Ammon's horn (tissue), 1 donor: ENCODE data around the gene PKP2.
A peak's percentile ranks its signal among the peaks of the same experiment; 100 is the strongest.

Source experiments
- DNase-seq: peaks from one replicate; pipeline ENCODE4 v3.0.0-alpha.2; 2016; ENCODE audit warnings: low spot score

PKP2 gene

DNA sequence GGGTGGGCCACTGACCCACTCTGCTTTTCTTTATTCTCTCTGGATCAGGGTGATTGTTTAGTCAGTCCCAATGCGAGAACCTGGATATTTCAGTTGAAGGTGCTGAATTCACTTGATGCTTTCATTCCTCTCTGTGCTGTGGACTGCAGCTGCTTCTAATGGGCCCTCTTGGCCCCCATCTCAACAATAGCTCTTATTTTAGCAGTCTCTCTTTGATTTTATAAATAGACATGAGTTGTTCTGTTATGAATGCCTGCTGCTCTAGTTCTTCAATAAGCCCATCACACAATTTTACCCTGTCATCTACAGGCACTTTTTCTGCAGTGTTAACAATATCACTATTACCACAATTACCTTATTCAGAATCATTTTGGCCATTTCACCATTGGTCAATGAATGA is 86.7 kb downstream of the PKP2 start:
- peak; percentile 9 for DNase-seq

DNA sequence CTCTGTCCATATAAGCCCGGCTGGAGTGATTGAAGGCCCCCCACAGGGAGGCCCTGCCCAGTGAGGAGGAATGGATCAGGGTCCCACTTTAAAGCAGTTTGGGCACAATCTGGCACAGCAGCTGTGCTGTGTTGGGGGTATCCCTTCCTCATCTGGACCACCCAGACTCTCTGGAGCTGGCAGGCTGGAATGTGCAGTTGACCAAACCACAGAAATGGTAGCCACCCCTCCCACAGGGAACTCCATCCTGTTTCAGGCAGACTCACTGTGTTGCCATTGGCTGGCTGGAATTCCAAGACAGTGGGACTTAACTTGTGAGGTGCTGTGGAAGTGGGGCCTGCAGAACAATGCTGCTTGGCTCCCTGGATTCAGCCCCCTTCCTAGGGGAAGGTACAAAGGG is 87.4 kb downstream of the PKP2 start:
- DNase-seq: no peak

DNA sequence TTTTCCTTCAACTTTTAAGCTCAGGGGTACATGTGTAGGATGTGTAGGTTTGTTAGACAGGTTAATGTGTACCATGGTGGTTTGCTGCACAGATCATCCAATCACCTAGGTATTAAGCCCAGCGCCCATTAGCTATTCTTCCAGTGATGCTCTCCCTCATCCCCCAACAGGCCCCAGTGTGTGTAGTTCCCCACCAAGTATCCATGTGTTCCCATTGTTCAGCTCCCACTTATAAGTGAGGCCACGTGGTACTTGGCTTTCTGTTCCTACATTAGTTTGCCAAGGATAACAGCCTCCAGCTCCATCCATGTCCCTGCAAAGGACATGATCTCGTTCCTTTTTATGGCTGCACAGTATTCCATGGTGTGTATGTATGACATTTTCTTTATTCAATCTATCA is 92.3 kb downstream of the PKP2 start:
- DNase-seq: no peak

DNA sequence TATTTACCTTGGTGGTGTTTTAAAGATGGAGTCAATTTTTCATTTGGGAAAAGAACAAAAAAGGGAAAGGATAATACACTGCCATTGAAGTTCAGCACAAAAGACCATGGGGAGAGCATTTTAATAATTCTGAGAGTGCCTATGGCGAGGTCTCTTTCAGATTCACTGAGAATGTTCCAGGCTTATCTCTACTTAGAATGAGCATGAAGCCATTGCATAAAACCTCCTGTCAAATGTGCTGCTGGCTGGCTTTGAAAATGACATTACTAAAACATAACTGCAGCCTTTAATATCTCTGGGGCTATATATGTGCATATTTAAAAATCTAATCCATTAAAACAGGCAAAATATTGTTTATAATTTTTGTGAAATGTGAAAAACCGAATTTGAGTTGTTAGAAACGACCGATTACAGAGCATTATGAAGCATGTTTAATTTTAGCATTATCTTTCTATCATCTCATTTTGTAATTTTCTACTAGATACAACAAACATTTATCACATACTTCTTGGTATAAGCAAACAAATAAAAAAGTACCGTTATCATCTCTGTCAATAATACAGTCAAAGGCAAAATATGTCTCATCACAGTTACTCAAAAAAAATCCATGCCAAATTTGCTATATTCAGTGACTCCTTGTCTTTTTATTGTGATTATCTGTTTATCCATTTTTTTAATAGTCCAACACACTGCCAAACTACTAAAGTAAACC is 95.2 kb downstream of the PKP2 start:
- no peak for DNase-seq

DNA sequence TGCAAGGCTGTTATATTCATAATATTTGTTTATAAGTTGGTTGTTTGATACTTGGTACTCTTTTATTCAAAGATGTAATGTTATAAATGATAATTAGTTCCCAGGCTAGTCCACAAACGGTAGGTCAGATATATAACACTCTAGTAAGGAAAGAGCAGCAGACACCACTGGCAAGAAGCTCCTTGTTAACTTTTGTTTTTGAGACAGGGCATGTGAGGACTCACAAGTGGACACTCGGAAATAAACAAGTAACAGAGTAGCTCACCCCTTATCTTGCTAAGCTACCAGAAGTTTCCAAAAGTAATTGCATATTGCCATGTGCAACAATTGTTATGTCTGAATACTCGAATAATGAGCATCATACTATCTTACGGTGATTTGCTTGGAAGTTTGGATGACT is 102.3 kb downstream of the PKP2 start:
- DNase-seq: no peak

DNA sequence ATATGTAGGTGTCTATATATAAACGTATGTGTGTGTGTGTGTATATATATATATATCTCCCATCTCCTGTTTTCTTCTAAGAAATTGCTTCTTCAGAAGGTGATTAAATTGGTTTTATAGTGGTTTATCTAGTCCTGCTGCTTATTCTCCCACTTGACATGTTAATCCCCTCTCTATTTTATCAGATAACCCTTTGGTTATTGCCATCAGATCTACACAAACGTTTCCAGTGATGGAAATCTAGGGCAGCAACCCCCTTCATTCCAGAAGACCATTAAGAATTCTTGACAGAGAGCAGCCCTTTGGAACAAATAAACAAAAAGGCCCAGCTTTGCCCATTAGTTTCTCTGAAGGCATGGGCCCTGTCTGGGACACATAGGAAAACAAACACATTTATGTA is 106.7 kb downstream of the PKP2 start:
- no peak for DNase-seq

DNA sequence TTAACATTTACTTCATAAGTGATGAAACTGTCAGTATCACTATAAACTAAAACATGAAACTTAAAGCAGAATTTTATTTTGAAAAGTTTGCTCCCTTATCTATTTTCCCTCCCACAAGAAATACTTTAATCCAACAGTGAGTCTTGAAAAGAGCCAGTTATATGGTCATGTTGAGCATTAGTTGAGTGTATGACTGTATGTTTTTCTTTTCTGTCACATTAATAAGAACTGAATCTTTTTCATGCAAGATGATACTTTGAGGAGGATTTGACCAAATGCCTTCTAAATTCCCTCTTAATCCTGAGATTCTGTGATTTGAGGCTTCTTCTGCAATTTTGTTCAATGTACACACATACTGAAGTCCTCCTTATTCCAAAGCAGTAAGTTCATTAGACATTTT is 107.1 kb downstream of the PKP2 start:
- no peak for DNase-seq

DNA sequence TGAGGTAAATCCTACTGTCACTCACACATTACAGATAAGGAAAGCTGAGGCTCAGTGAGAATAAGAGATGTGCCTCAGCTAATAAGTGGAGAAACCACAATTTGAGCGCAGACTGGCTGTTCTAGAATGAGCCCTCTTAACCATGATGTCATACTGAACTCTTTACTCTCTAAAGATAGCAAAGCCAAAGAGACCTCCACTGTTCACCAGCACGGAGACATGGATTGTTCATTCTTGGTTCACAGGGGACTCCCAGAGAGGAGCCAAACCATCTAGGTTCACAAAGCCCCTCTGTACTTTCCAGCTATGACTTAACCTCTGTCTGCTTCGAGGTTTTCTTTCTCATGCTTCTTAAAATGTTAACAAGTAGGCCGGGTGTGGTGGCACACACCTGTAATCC is 108.2 kb downstream of the PKP2 start:
- DNase-seq: no peak

DNA sequence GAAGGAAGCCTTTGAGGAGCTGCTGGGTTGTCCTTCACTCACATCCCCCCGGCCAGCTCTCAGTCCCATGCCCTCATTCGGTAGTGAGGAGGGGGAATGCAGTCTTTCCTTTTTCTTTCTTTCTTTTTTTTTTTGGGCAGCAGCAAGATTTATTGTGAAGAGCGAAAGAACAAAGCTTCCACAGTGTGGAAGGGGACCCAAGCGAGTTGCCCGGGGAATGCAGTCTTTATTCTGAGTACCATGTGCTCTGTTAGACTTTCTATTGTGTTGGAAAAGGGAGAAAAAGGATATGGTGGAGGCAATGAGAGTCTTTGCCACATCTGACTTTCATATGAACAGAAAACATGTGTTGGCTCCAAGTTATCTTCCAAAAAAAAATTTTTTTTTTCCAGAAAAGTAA is 111.0 kb downstream of the PKP2 start:
- DNase-seq: no peak

DNA sequence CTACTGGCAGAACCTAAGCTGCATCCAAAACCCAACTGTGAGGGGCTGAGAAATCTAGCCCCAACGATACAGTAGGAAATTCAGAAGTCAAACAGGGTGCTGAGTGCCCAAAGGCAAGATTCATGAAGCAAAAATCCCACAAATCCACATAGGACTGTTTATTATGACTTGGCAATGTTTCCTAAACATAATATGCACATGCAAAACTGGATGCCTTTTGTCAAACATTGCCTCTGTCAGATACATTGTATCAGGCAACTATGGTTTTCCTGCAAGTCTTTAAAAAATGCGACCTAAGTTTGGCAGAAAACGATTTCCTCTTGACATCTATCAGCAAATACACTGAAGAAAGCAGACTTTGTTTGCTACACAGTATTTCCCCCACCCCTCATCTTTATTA is 113.5 kb downstream of the PKP2 start:
- no peak for DNase-seq

DNA sequence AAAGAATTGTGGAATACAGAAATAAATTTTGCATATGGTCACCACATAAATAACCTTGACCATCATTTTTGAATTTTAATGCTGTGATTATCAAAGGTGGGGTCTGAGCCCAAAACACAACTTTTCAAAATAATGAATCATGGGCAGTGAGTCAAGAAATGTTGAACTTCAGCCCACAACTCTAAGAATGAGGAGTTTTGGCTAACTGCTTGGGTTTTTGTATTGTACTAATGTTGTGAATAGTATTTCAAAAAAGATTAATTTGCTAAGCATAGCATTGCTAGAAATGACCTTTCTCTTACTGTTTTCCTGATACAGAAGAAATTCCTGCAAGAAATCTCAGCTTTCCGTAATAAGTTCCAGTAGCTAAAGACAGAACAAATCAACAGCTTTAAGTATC is 116.5 kb downstream of the PKP2 start:
- no peak for DNase-seq

DNA sequence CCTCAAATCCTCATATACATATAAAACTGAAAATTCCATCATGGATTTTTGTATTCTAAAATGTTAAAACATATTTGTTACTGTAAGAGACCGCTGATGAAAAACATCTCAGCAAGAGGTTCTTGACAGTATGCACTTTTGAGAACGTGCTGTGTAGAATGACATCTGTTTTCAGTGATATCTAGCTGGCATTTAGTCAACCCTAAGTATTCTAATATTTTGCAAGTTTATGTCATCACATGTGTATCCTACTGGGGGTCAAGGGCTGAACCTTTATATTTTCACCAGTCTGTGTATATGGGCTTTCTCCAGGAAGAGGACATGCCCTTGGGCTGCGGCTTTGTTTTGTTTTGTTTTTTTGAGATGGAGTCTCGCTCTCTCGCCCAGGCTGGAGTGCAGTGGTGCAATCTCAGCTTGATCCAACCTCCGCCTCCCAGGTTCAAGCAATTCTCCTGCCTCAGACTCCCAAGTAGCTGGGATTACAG is 118.8 kb downstream of the PKP2 start:
- no peak for DNase-seq

DNA sequence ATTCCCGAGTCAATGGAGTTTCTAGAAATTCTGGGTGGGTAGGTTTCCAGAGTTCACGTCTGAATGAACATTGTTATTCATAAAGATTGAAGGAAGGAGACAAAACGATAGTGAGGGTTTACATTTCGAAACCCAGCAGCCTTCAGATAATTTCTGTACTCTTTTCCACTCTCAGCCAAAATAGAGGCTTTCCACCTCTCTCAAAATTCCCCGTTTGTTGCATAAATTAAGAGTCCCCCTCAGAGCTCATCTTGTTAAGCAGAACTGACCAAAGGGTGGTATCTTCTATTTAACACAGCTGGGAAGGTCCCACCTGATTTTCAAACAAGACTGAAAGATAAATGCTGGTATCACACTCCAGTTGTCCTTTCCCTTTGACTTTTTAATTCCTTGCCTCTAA is 119.4 kb downstream of the PKP2 start:
- DNase-seq: no peak

DNA sequence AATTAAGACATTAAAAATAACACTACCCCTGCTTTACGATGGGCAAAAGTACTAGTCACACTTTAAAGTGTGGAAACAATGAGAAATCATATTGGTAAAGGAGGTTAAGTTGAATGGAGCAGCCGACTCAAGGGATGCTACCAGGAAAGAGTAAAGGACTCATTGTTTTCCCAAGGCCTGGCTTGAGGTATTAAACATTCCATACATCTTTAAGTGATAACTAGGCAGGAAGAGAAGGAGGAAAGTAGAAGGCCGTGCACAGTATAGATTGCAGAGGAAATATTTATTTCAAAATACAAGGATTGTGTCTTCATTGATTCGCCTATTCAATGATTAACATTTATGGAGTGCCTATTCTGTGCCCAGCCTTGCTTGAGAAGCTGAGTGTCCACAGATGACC is 120.3 kb downstream of the PKP2 start:
- no peak for DNase-seq

DNA sequence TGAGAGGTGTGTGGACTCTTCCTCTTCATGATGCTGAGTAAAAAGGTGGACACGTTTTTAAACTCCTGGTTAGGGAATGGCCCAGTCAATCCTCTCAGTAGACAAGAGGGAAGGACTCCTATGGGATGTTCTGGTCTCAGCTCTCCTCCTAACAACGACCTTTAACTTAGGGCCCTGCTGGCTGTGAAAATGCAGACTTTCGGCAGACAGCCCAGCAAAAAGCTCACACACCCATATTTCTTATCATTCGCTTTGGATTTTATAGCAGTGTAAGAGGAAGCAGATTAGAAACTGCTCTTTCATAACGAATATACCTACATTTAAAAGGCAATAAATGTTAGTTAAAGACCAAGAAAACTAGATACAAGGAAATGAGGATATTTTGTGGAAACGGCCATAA is 122.9 kb downstream of the PKP2 start:
- no peak for DNase-seq

DNA sequence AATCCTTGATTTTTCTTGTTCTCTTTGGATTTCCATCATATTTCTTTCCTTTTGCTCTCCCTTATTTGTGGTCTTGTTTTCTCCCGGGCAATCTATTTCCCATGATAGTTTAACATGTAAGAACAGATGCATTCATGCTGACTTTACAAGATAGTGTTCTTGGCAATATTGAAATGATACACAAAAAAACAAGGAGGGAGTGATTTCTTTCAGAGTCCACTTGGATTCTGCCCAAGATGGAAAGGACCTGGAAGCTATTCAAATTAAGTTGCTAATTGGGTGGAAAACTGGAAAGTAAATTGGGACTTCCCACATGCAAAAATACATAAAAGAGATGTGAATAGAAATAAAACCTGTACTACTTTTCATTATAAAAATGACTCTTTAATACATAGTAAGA is 126.4 kb downstream of the PKP2 start:
- no peak for DNase-seq

DNA sequence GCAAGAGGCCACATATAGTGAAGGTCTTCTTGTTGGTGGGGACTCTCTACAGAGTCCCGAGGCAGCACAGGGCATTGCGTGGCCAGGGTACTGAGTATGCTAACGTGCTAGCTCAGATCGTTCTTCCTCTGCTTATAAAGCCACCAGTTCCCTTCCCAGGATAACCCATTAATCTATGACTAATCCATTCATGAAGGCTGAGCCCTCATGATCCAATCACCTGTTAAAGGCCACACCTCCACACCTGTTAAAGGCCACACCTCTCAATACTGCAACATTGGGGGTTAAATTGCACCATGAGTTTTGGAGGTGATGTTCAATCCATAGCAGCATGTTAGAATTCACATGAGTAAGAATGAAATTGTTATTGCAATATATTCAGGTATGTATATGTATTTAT is 128.1 kb downstream of the PKP2 start:
- no peak for DNase-seq

DNA sequence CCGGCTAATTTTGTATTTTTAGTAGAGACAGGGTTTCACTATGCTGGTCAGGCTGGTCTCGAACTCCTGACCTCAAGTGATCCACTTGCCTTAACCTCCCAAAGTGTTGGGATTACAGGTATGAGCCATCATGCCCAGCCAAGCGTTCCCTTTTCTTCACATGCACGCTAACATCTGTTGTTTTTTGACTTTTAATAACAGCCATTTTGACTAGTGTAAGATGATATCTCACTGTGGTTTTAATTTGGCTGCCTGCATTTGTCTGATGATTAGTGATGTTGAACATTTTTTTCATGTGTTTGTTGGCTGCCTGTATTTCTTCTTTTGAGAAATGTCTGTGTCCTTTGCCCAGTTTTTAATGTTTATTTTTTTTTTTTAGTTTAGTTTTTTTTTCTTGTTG is 130.7 kb downstream of the PKP2 start:
- no peak for DNase-seq

DNA sequence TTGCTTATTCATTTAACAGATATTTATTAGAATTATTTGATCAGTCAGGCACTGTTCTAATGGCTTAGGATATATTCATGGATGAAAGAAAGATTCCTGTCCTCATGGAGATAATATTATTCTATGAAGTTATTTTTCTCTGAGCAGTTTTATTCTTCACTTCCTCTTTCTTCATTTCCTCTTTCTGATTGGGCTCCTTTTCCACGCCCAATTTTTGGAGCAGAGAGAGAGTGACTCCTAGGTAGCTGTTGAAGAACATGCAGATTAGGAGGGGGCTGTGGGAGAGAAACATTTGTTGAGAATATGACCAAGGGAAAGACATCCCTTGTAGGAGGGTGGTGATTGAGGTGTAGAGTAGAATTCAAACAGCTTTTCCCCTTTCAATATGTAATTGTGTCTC is 134.9 kb downstream of the PKP2 start:
- DNase-seq: no peak

DNA sequence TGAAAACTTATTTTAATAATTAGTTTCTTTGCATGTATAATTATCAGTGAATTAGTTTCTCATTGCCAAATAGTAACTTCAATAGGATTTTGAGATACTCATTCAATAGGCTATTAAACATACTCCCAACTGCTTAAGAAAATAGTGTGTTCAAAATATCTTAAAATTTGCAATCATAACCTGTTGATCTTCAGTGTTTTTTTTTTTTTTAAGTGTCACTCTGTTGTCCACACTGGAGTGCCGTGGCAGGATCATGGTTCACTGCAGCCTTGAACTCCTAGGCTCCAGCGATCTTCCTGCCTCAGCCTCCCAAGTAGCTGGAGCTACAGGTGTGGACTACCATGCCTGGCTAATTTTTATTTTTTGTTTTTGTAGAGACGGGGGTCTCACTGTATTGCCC is 139.4 kb downstream of the PKP2 start:
- DNase-seq: no peak

DNA sequence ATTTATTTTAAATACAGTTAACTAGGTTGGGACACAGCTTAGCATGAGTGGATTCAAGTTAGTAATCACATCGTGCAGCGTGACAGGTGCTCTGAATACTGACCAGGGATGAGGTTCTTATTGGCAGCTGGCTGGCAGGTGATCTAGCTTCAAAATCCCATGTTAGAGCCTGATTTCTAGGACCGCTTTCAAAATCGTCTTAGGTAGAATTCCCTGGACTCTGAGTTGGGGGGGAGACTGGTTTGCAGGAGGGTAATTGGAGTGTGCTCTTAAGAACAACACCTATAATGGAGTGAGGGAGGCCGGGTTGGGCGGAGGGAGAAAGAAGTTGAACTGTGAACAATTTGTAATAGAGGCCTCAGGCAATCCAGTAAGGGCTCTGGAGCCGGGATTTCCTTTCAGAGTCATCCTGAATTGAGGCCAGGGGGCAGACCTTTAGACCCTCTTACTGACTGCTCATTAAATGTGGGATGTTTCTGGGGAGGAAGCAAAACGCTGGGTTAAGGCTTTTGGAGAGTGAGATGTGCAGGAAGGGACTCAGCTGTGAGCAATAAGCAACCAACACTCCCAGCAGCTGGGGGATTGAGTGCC is 140.0 kb downstream of the PKP2 start:
- DNase-seq: no peak

DNA sequence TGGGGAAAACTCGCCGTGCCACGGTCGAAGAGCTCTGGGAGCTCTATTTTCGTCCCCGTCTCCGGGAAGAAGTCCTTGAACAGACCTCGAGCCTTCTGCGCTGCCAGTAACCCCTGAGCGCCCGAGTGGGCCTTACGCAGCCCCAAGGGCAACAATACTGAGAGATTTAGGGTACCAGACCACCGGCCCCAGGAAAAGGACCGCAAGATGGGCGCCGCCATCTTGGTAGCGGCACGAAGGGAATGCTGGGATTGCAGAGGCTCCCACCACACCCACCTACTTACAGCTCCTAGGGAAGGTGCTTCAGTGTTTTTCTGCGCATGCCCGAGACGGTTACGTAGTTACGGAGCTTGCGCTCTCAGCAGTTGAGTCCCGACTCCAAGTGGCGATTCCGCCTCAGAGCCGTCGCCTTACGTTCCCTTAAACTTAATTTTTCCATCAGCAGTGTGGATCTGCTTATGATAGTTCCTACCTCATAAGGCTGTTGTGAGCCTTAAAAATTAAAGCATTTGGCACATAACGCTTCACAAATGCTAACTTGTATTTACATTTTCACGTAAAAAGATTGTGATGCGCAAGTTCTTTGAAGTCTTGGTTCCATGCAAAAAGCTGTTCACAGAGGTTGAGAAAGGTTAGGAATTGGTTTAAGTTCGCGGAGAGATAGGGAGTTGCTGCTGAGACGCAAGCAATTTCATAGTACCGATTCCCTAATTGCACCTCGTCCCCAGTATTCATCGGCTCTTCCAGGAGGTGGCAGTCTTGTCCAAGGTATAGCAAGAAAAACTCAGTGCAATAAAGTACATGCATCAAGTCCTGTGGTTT is 140.7 kb downstream of the PKP2 start, which contains the start of gene YARS2:
TSS of gene YARS2 (minus strand) at position 244 of the 822 bp plus-strand sequence. CDS start at position 221, 23 bp downstream.
- DNase-seq: peak; percentile 98

DNA sequence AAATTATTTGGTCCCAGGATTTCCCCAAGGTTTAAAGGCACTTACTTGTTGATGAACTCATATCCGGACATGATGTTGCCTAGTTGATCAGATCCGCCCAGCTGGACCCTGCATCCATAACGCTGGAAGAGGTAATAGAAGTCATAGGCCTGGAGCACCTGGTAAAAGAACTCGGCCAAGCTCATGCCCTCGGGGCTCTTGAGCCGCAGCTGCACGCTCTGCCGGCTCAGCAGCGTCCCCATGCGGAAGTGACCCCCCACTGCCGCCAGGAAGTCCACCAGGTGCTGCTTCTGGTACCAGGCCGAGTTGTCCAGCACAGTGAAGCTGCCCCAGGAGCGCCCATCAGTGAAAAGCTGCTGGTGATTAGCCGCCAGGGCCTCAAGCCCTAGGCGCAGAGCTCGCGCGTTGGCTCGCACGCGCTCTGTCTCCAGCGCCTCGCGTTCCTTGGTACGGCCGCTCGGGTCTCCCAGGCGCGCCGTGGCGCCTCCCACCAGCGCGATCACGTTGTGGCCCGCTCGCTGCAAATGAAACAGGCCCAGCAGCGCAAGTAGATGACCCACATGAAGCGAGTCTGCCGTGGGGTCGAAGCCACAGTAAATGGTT is 141.4 kb downstream of the PKP2 start:
- DNase-seq: peak; percentile 68
